ENCODE data around the gene DPYSL5. TPM values are rescaled to one million over a fixed set of nuclear protein-coding genes. Genes with fewer than 3 reads are reported as not detected.
"Not testable (repeated sequence)": the region's sequence is repeated elsewhere in the genome, so short reads cannot be mapped to it uniquely, and the experiment has no call there.

The DPYSL5 gene, protein sequence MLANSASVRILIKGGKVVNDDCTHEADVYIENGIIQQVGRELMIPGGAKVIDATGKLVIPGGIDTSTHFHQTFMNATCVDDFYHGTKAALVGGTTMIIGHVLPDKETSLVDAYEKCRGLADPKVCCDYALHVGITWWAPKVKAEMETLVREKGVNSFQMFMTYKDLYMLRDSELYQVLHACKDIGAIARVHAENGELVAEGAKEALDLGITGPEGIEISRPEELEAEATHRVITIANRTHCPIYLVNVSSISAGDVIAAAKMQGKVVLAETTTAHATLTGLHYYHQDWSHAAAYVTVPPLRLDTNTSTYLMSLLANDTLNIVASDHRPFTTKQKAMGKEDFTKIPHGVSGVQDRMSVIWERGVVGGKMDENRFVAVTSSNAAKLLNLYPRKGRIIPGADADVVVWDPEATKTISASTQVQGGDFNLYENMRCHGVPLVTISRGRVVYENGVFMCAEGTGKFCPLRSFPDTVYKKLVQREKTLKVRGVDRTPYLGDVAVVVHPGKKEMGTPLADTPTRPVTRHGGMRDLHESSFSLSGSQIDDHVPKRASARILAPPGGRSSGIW
- total RNA-seq = 0.05 and 0.10 TPM in 2 replicates

GRCh38 chr2:26847655-26848335, at the start of gene DPYSL5:
TSS of gene DPYSL5 (plus strand) at chr2:26848132. CDS start at chr2:26898500, 50,368 bp downstream.
- intact Hi-C loops (cut with micrococcal nuclease) = loop anchor here (2.0 kb wide), 2 partner anchors 169 to 455 kb away; no protein-coding TSS in a partner anchor

DNA sequence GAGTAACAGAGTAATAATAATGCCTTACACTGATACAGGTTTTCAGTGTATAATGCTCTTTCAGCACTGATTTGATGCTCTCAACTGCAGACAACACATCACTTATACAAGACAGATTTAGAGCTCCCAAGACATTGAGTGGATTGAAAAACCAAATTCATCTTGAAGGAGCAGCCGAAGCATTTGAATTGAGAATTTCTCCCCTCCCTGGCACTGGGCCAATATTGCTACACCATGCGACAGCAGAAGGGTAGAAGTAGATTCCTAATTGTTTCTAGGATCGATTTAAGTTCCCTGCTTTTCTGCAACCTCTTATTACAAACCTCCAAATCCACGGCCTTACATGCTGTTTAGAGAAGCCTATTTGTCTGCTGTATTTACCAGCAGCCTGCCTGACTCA, 46.6 kb upstream of the DPYSL5 start:
- intact Hi-C loops (cut with micrococcal nuclease) = no loop called here

DNA sequence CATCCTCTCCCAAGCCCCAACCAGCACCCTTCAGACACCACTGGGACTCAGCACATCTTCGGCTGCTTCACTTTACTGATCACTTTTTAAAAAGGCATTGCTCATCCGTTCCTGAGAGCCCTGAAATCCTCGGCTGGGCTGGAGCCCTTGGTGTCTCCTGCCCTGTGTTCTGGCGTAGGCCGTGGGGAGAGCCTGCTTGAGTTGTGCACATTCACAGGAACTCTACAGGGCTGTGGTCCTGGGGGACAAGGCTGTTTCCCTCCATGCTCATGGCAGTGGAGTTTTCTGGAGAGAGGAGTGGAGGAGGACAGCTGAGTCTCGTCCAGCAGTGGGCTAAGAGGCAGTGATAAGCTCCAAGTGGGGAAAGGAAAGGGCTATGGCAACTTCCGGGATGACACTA, 46.1 kb upstream of the DPYSL5 start:
- intact Hi-C loops (cut with micrococcal nuclease) = no loop called here

DNA sequence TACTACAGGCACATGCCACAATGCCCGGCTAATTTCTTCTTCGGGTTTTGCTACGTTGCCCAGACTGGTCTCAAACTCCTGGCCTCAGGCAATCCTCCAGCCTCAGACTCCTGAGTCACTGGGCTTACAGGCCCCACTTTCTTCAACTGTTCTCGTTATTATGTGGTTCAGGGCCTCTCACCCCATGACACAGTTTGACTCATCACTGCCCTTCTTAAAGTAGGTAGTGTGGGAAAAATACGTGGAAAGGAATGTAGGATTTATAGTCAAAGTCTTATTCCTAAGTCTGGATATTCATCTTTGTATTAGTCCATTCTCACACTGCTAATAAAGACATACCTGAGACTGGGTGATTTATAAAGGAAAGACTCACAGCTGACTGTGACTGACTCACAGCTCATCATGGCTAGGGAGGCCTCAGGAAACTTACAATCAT, 42.7 kb upstream of the DPYSL5 start:
- intact Hi-C loops (cut with micrococcal nuclease) = no loop called here

GRCh38 chr2:26807788-26808460, 40.0 kb upstream of the DPYSL5 start:
- intact Hi-C loops (cut with micrococcal nuclease) = no loop called here

DNA sequence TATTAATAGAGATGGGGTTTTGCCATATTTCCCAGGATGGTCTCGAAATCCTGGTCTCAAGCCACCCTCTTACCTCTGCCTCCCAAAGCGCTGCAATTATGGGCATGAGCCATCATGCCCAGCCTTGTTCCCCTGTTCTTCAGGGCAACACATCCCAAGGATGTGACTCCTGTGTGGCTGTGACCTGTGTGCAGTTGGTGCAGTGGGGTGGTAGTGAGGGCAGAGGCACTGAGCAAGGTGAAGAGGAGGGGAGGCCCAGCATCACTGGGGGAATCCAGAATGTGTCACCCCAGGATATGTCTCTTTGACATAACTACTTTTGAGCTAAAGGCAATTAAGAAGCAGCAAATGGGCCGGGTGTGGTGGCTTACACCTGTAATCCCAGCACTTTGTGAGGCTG, 38.7 kb upstream of the DPYSL5 start:
- intact Hi-C loops (cut with micrococcal nuclease) = no loop called here

DNA sequence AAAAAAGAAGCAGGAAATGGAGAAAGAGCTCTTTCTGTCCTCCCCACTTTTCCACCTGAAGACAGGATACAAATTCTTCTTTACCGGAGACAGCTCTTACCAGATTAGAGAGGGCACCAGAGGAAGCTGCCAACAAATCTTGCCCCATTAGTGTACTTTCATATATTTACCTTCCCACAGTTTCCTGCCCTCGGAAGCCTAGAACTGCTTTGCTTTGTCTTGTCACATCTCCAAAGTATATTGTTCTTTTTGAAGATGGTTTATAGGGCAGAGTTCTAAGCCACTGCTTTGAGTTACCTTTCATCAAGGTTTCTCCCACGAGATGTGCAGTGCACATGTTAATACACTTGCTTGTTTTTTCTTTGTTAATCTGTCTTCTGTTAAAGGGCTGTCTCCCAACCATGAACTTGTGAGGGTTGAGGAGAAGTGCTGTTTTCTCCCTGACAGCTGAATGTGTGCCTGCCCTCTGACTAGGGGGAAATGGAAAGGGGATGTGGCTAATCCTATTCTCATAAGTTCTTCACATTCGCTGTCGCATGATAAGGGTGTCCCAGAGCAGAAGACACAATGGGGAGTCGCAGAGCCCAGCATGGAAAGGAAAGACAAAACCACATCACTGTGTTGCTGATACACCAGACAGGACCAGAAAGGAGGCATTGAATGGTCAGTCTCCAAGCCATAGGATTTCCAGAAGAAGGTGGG, 37.9 kb upstream of the DPYSL5 start:
- intact Hi-C loops (cut with micrococcal nuclease) = no loop called here

DNA sequence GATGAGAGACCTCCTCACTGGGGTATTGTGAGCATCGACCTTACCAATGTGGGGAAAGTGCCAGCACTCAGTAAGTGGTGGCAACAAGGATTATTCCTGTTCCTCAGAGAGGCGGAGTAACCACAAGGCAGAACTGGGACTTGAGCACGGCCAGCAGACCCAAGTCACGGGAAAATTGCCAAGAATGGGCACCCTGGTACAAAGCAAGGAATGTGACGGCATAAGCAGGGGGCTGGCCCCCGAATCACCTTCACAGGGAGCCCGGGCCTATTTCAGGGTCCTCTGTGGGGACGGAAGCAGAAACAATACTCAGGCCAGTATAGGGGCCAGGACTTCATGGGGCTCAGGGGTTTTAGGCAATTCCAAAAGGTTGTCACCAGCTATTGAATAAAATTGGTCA, 36.7 kb upstream of the DPYSL5 start:
- intact Hi-C loops (cut with micrococcal nuclease) = no loop called here

DNA sequence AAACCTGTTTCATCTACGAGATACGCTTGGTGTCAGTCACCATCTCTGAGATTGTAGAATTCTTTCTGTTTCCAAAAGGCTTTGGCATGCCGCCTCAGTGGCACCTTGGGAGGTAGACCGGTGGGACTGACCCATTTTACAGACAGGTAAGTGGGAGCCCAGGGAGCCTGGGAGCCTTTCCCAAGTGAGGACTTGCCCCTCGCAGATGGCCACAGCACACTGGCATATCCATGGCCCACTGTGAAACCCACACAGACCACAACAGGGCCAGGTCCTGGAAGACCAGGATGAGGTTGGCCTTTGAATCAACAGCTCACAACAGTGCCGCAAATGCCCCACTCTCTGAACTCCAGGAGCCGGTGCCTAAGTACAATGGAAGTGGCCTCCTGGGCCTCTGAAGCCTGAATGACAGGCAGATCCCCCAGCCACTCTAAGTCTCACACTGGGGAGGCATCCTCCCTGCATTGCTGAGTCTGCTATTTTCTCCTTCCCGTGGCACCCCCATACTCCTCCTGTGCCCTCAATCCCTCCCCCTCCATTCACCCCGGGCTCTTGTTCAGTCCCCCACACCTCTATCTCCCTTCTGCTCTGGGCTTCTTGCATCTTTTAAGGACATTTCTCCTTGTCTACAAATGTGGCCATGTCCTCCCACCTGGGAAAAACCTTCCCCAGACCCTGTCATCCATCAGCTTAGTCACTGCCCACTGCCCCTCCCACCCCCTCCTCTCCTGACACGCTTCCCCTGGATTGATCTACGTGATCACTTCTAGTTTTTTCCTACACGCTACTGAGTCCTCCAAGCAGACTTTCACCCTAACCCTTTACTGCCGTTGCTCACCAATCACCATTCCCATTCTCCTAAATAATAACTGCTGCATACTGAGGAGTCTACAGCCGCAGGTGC, 35.9 kb upstream of the DPYSL5 start:
- intact Hi-C loops (cut with micrococcal nuclease) = no loop called here

GRCh38 chr2:26812731-26813130, 35.2 kb upstream of the DPYSL5 start:
- intact Hi-C loops (cut with micrococcal nuclease) = no loop called here

- intact Hi-C loops (cut with micrococcal nuclease) = not testable (repeated sequence)
These were observed 33.7 kb upstream of the DPYSL5 start for GRCh38 chr2:26814072-26814765.

- intact Hi-C loops (cut with micrococcal nuclease) = no loop called here
These were observed 31.0 kb upstream of the DPYSL5 start for GRCh38 chr2:26816893-26817292.

DNA sequence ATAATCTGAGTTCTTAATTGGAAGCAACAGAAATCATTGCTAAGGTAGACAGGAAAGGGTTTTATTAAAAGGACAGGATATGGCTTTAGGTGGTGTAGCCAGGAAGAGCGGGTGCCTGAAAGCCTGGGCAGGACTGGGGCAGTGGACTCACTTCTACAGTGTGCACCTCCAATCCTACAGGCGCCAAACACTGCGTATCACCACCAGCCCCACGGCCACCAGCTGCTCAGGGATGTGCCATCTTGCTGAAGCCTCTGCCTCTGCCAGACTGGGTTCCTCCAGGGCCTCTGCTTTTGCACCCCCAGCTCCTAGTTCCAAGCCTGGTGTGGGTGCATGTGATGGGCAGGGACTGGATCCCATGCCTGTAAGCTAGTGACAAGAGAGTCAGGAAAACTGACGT, 29.7 kb upstream of the DPYSL5 start:
- intact Hi-C loops (cut with micrococcal nuclease) = no loop called here

DNA sequence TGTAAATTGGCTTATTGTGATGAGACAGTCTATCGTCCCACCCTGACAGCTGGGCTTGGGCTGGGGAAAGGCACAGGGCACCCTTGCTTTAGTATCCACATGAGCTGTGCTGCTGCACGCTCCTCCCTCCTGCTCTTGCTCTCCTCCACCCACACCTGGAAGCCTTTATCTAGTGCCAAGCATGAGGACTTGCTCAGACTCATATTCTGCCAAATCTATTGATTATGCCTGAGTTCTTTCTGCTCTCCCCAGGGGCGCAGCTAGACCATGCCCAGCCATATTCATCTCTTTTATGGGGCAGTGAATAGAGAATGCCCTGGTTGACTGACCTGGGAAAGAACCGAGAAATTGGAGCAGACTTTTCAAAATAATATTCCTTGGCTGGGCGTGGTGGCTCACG, 29.0 kb upstream of the DPYSL5 start:
- intact Hi-C loops (cut with micrococcal nuclease) = no loop called here

DNA sequence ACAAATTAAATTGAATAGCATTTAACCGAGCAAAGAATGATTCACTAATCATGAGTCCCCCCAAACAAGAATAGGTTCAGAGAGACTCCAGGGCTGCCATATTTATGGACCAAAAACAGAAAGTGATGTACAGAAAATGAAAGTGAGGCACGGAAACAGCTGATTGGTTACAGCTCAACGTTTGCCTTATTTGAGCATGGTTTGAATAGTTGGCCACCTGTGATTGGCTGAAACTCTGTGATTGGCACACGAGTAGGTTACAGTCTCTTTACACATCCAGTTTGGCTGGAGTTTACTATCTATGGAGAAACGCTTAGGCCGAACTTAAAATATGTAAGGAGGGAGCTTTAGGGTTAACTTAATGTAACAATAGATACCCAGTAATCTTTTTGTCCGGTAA, 27.0 kb upstream of the DPYSL5 start:
- intact Hi-C loops (cut with micrococcal nuclease) = no loop called here

- intact Hi-C loops (cut with micrococcal nuclease) = no loop called here
These were observed 25.1 kb upstream of the DPYSL5 start for GRCh38 chr2:26822877-26823276.

DNA sequence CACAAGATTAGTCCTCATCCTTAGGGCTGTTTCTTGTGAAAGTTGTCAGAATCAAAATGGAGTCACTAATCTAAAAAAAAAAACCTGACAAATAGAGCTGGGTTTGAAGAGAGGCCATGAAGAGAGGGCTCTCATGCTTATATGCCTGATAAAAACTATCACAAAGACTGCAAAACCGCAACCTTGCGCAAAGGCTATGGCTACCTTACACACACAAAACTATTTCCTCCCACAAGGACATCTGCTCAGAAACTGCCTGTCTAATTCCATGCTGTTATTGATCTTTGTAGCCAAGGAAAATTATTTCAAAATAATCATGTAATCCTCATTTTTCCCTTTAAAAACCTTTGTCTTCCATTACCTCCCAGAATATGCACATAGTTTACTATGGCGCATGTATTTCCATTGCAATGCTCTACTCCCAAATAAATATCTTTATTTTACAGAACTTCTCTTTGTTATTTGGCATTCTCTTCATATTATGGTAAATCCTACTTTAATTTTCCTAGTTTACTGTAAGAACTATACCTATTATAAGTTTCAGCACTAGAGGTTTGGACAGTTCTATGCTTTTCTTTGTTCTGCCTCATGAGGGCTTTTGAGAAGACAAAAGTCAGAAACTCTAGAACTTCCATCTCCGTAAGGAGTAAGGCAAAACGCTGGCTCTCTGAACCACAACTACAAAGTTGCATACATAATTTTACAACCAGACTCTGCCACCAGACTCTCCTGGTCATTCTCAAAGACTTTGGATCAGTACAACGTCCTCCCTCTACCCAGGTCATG, 9.6 kb upstream of the DPYSL5 start:
- intact Hi-C loops (cut with micrococcal nuclease) = no loop called here

- intact Hi-C loops (cut with micrococcal nuclease) = no loop called here
These were observed 6.9 kb upstream of the DPYSL5 start for GRCh38 chr2:26840937-26841610.

All from T-helper 1 cell treated with Interleukin-12 subunit alpha and Interleukin-12 subunit beta and Interleukin-4 antibody, amounts not matched to agents 30 ng/mL and 1 ng/mL, for 36 hours (primary cell).